Activated T-cell treated with anti-CD3 and anti-CD28 coated beads, Interleukin-2, amount 50 U/mL, for 24 hours (primary cell): Measurements from ENCODE around the gene KCNK7.
A peak's percentile ranks its signal among the peaks of the same experiment; 100 is the strongest.

Source experiments
- DNase-seq: peaks from one replicate; pipeline ENCODE4 v3.0.0-alpha.2; 2020
- H3K27ac Mint-ChIP-seq: 2 replicates; pipeline ENCODE4 v1.8.0; 2020; ENCODE audit warnings: mild to moderate bottlenecking, mixed read lengths
- H3K27me3 Mint-ChIP-seq: 2 replicates; pipeline ENCODE4 v1.8.0; 2020; ENCODE audit warnings: mixed read lengths
- H3K36me3 Mint-ChIP-seq: 2 replicates; pipeline ENCODE4 v1.8.0; 2020; ENCODE audit warnings: low read depth, mixed read lengths
- H3K4me1 Mint-ChIP-seq: 2 replicates; pipeline ENCODE4 v1.8.0; 2020; ENCODE audit warnings: low read depth, mixed read lengths
- H3K4me3 Mint-ChIP-seq: 2 replicates; pipeline ENCODE4 v1.8.0; 2020; ENCODE audit warnings: mild to moderate bottlenecking, moderate library complexity, mixed read lengths
- H3K9me3 Mint-ChIP-seq: 2 replicates; pipeline ENCODE4 v1.8.0; 2020; ENCODE audit warnings: mixed read lengths

The KCNK7 gene

DNA sequence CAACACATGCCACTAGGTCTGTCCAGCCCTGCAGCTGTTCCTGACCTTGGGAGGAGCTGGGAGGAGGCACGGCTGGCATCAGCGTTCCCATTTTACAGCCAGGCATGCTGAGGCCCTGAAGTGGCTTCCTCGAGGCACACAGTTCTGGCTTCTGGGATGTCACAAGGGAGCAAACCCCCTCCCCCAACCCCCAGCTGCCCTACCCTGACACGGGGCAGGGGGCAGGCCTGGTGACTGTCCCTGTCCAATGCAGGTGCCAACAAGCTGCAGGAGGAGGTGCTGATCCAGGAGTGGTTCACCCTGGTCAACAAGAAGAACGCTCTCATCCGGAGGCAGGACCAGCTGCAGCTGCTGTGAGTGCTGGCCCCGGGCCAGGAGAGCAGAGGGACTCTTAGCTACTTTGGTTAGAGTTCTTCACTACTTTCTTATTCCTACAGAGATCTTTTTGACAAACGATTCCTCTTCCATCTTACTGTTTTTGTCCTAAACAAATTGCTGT is 5.3 kb downstream of the KCNK7 start:
- H3K27ac Mint-ChIP-seq, result peak overlapping the region; percentile 79
- peaks cover 75% of the 10 kb centered on the region for H3K36me3 Mint-ChIP-seq
- H3K27me3 Mint-ChIP-seq, result no peaks in the 10 kb centered on the region
- no peaks in the 10 kb centered on the region for H3K9me3 Mint-ChIP-seq
- H3K4me3 Mint-ChIP-seq, result no peak overlapping the region
- peaks cover 51% of the 10 kb centered on the region for H3K4me1 Mint-ChIP-seq
- no peak for DNase-seq

DNA sequence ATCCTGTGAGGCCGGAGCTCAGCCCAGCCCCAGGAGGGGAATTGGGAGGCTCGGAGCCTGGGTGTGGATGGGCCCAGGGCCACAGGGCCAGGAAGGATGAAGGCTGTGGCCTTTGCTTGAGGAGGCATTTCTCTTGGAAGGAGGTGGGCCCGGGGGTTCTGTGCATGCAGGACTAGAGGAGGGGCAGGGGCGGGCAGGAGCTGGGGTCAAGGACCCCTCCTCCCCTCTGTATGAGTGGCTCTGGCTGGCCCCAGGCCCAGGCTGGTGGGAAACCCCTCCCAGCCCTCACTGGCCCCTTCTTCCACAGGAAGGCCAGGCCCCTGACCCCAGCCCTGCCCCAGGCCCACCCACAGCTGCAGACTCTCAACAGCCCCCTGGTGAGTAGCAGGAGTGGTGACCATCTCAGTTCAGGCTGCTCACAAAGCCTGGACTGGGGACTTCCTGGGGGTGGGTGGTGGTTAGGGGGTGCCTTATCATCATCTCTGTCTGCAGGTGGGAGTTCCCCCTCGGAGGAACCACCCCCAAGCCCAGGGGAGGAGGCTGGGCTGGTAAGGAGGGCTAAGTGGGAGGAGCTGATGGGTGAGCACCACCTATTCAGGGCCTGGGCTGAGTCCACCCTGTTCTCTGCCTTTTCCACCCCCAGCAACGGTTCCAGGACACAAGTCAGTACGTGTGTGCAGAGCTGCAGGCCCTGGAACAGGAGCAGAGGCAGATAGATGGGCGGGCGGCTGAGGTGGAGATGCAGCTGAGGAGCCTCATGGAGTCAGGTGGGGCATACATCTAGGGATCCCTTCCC is 6.0 kb downstream of the KCNK7 start:
- Mint-ChIP-seq H3K27ac (peak overlapping the region; percentile 89), H3K27me3 (no peaks in the 10 kb centered on the region), H3K4me3 (no peak overlapping the region), H3K9me3 (no peaks in the 10 kb centered on the region), H3K4me1 (peaks cover 46% of the 10 kb centered on the region), H3K36me3 (peaks cover 75% of the 10 kb centered on the region)
- peak; percentile 59 for DNase-seq

DNA sequence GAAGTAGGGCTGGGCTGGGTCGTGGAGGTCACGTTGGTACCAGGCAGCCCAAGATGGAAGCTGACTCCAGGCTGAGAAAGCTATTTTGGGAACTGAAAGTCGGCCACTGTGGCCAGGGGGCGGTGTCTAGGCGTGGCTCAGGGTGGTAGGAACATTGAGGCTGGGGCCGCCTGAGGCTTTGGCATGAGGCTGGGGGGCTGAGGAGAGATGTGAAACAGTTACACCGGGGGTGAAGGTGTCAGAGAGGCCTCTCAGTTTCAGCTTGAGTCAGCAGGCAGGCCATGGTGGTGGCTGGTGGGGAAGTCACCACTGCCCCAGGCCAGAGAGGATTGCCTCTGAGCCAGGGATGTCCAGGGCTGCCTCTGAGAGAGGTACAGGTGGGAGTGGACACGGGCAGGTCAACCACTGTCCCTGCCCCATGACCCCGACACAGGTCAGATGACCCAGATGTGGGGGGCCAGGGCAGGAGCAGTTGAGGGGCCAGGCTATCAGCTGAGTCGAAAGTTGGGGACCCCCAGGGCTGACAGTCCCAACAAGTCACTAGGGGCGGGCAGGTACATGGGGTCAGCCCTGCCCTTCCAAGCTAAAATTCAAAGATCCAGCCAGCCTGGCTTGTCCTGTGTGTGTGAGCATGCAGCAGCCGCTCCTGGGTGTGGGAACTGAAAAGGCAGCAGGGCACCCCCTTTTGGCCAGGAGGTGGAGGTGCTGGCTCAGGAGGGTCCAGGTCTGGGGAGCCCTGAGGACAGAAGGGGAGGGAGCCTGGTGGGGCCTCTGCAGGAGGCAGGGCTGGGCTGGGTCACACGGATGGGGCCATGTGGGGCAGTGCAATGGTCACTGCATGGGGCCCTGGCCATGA is 7.2 kb downstream of the KCNK7 start:
- peak overlapping the region; percentile 89 for H3K27ac Mint-ChIP-seq
- DNase-seq, result peak; percentile 80
- H3K9me3 Mint-ChIP-seq, result no peaks in the 10 kb centered on the region
- peak overlapping the region; percentile 70 for H3K4me3 Mint-ChIP-seq
- peaks cover 81% of the 10 kb centered on the region for H3K36me3 Mint-ChIP-seq
- H3K27me3 Mint-ChIP-seq, result no peaks in the 10 kb centered on the region
- peaks cover 40% of the 10 kb centered on the region for H3K4me1 Mint-ChIP-seq

- H3K27ac Mint-ChIP-seq, result peak overlapping the region; percentile 77
- H3K9me3 Mint-ChIP-seq, result no peaks in the 10 kb centered on the region
- H3K36me3 Mint-ChIP-seq, result peaks cover 87% of the 10 kb centered on the region
- DNase-seq, result no peak
- peak overlapping the region; percentile 10 for H3K4me3 Mint-ChIP-seq
- no peaks in the 10 kb centered on the region for H3K27me3 Mint-ChIP-seq
- peaks cover 43% of the 10 kb centered on the region for H3K4me1 Mint-ChIP-seq
Measured at GRCh38 chr11:65586676-65587075, 8.9 kb downstream of the KCNK7 start.

GRCh38 chr11:65586247-65586630 is 9.4 kb downstream of the KCNK7 start:
- H3K27ac Mint-ChIP-seq, result peak overlapping the region; percentile 77
- H3K9me3 Mint-ChIP-seq, result no peaks in the 10 kb centered on the region
- peaks cover 43% of the 10 kb centered on the region for H3K4me1 Mint-ChIP-seq
- H3K27me3 Mint-ChIP-seq, result no peaks in the 10 kb centered on the region
- DNase-seq, result no peak
- H3K4me3 Mint-ChIP-seq, result peak overlapping the region; percentile 10
- peaks cover 88% of the 10 kb centered on the region for H3K36me3 Mint-ChIP-seq

- peak overlapping the region; percentile 77 for H3K27ac Mint-ChIP-seq
- H3K9me3 Mint-ChIP-seq, result no peaks in the 10 kb centered on the region
- H3K4me3 Mint-ChIP-seq, result no peak overlapping the region
- no peaks in the 10 kb centered on the region for H3K27me3 Mint-ChIP-seq
- no peak for DNase-seq
- H3K4me1 Mint-ChIP-seq, result peaks cover 45% of the 10 kb centered on the region
- peaks cover 89% of the 10 kb centered on the region for H3K36me3 Mint-ChIP-seq
Measured at GRCh38 chr11:65585396-65586246, 10.0 kb downstream of the KCNK7 start.

DNA sequence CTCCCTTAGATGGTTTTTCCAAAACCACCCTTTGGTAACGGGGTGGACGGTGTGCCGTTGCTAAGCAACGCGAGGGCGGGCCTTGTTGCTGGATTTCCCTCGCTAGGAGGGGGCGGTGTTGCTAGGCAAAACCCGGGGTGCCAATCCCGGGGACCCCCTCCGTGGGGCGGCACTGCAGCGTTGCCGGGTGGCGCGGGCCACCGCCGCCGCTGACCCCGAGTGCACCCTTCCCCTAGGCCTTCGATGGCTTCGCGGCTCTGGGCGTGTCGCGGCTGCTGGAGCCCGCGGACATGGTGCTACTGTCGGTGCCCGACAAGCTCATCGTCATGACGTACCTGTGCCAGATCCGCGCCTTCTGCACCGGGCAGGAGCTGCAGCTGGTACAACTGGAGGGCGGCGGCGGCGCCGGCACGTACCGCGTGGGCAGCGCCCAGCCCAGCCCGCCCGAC is 10.9 kb downstream of the KCNK7 start:
- H3K4me1 Mint-ChIP-seq, result peaks cover 44% of the 10 kb centered on the region

DNA sequence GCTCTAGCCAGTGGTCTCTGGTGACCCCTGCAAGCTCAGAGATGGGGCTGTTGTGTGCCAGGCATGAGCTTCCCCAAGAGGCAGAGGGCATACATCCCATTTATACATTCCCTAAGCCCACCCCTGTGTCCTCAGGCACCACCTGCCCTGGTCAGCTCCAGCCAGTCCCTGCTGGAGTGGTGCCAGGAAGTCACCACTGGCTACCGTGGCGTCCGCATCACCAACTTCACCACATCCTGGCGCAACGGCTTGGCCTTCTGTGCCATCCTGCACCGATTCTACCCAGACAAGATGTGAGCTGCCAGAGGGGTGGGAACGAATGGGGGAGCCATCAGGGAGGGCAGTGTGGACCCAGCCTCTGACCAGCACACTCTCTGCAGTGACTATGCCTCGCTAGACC is 11.5 kb downstream of the KCNK7 start:
- no peaks in the 10 kb centered on the region for H3K9me3 Mint-ChIP-seq
- H3K4me3 Mint-ChIP-seq, result no peak overlapping the region
- H3K27ac Mint-ChIP-seq, result peak overlapping the region; percentile 52
- no peak for DNase-seq
- no peaks in the 10 kb centered on the region for H3K27me3 Mint-ChIP-seq
- H3K36me3 Mint-ChIP-seq, result peaks cover 92% of the 10 kb centered on the region
- H3K4me1 Mint-ChIP-seq, result peaks cover 40% of the 10 kb centered on the region

More for the DNA sequence above, 10.9 kb downstream of the KCNK7 start:
- Mint-ChIP-seq H3K36me3 (peaks cover 89% of the 10 kb centered on the region), H3K27ac (no peak overlapping the region), H3K27me3 (no peaks in the 10 kb centered on the region), H3K4me3 (no peak overlapping the region), H3K9me3 (no peaks in the 10 kb centered on the region)
- no peak for DNase-seq

- Mint-ChIP-seq H3K4me1 (peaks cover 37% of the 10 kb centered on the region), H3K36me3 (peaks cover 90% of the 10 kb centered on the region), H3K9me3 (no peaks in the 10 kb centered on the region), H3K27me3 (no peaks in the 10 kb centered on the region), H3K27ac (peak overlapping the region; percentile 68), H3K4me3 (no peak overlapping the region)
- no peak for DNase-seq
Measured at GRCh38 chr11:65583589-65583988, 12.0 kb downstream of the KCNK7 start.

DNA sequence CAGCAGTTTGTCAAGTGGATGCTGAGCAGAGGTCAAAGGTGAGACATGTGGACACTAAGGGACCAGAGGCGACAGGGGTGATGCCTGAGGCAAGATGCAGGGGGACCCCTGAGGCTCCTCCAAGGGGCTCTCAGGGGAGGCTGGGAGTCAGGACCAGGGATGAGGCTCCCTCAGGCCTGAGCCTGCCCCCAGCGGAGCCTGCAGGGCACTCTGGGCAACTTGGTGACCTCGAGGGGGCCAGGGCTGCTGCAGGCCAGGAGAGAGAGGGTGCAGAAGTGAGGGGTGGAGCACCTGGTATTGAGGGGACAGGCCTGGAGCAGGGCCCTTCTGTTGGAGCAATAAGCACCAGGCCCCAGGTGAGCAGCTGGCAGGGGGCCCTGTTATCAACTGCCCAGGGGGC is 13.7 kb downstream of the KCNK7 start:
- no peak overlapping the region for H3K4me3 Mint-ChIP-seq
- no peaks in the 10 kb centered on the region for H3K9me3 Mint-ChIP-seq
- H3K4me1 Mint-ChIP-seq, result peaks cover 34% of the 10 kb centered on the region
- no peaks in the 10 kb centered on the region for H3K27me3 Mint-ChIP-seq
- H3K36me3 Mint-ChIP-seq, result peaks cover 85% of the 10 kb centered on the region
- H3K27ac Mint-ChIP-seq, result peak overlapping the region; percentile 63
- no peak for DNase-seq

- peaks cover 82% of the 10 kb centered on the region for H3K36me3 Mint-ChIP-seq
- no peak overlapping the region for H3K4me3 Mint-ChIP-seq
- DNase-seq, result no peak
- no peak overlapping the region for H3K27ac Mint-ChIP-seq
- no peaks in the 10 kb centered on the region for H3K9me3 Mint-ChIP-seq
- H3K27me3 Mint-ChIP-seq, result no peaks in the 10 kb centered on the region
- H3K4me1 Mint-ChIP-seq, result peaks cover 28% of the 10 kb centered on the region
Measured at GRCh38 chr11:65580756-65581155, 14.8 kb downstream of the KCNK7 start.

DNA sequence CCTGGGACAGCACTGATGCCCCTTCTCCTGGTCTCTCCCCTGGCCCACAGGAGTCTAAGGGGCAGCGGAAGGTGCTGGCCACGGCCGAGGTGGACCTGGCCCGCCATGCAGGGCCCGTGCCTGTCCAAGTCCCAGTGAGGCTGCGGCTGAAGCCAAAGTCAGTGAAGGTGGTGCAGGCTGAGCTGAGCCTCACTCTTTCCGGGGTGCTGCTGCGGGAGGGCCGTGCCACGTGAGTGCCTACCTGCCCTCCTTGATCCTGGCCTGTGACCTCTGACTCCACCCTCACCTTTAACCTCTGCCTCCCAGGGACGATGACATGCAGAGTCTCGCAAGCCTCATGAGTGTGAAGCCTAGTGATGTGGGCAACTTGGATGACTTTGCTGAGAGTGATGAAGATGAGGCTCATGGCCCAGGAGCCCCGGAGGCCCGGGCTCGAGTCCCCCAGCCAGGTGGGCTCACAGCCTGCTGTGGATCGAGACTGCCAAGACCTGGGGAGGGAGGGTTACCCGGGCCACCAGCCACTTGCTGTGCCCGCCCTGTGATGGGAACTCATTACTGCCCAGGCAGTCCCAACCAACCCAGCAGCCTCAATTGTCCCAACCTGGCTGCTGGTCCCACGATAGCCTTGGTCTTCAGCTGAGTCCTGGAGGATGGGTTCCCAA is 15.4 kb downstream of the KCNK7 start:
- Mint-ChIP-seq H3K27ac (peak overlapping the region; percentile 61), H3K4me1 (peaks cover 33% of the 10 kb centered on the region), H3K9me3 (no peaks in the 10 kb centered on the region), H3K27me3 (no peaks in the 10 kb centered on the region), H3K36me3 (peaks cover 82% of the 10 kb centered on the region), H3K4me3 (no peak overlapping the region)
- DNase-seq, result no peak

DNA sequence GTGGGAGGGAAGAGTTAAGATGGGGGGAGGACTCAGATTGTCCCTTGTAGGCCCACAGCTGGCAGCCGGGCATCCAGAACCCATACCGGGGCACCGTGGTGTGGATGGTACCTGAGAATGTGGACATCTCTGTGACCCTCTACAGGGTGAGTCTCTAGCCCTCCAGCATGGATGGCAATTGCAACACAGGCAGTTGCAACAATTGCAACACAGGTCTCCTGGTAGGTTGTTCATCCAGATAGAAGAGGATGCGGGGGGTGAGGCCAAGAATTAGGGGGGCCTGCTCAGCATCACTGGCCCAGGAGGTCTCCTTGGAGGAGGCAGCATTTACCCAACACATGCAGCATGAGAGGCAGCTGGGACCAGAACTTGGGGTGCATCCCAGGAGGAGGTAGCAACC is 16.3 kb downstream of the KCNK7 start:
- Mint-ChIP-seq H3K4me3 (no peak overlapping the region), H3K27me3 (no peaks in the 10 kb centered on the region), H3K9me3 (no peaks in the 10 kb centered on the region), H3K27ac (peak overlapping the region; percentile 59), H3K36me3 (peaks cover 84% of the 10 kb centered on the region), H3K4me1 (peaks cover 39% of the 10 kb centered on the region)
- DNase-seq, result no peak

DNA sequence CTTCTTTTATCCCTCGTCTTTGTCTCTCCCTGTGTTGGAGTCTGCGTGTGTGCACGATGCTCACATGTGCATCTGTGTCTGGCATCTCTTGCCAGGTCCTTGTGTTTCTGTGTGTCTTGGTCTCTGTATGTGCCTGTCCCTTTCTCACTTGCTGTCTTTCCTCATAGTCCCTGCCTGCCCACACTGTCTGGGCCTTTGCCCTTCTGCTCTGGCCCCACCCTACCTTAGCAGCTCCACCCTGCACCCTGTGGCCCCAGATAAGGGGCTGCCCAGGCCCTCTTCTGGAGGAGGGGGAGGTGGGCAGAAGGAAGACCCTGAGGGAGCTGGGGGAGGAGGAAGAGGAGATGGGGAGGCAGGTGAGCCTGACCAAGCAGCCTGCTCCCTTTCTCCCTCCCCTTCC is 16.9 kb downstream of the KCNK7 start:
- H3K27me3 Mint-ChIP-seq, result no peaks in the 10 kb centered on the region
- no peaks in the 10 kb centered on the region for H3K9me3 Mint-ChIP-seq
- H3K27ac Mint-ChIP-seq, result peak overlapping the region; percentile 51
- no peak for DNase-seq
- H3K4me3 Mint-ChIP-seq, result peak overlapping the region; percentile 88
- peaks cover 41% of the 10 kb centered on the region for H3K4me1 Mint-ChIP-seq
- peaks cover 82% of the 10 kb centered on the region for H3K36me3 Mint-ChIP-seq
